Lung (tissue), 12 donors: Measurements from ENCODE around the gene ABLIM2. TPM values are rescaled to one million over a fixed set of nuclear protein-coding genes. Genes with fewer than 3 reads are reported as not detected.

Experiments used
- ATAC-seq: fragments of 200-7000 bp; cut with Tn5 transposase; one replicate; pipeline ENCODE4 v1.9.1; 2020; ENCODE audit warnings: moderate number of reproducible peaks; ENCODE audit not compliant: insufficient read depth, low FRiP score
- DNase-seq, 3 donors: peaks; one replicate each; pipeline ENCODE4 v3.0.0-alpha.2; 2013 to 2017
- H3K27ac ChIP-seq, 2 donors: one replicate each; pipeline ENCODE4 v1.5.1; 2013; ENCODE audit warnings: mild to moderate bottlenecking in 2 of 2, moderate library complexity in 2 of 2, control low read depth in 1 of 2, inconsistent platforms in 1 of 2, low read depth in 1 of 2, low read length in 1 of 2
- H3K27me3 ChIP-seq, 3 donors: one replicate each; pipeline ENCODE4 v1.5.1; 2013; ENCODE audit warnings: low read length in 2 of 3; ENCODE audit not compliant: control insufficient read depth in 3 of 3, insufficient read depth in 3 of 3
- H3K36me3 ChIP-seq, 4 donors: one replicate each; pipeline ENCODE4 v1.5.1; 2013; ENCODE audit warnings: low read length in 4 of 4, mild to moderate bottlenecking in 1 of 4, moderate library complexity in 1 of 4; ENCODE audit not compliant: control insufficient read depth in 4 of 4, insufficient read depth in 4 of 4
- H3K4me1 ChIP-seq, 5 donors: one replicate each; pipeline ENCODE4 v1.5.1; 2013; ENCODE audit warnings: low read length in 5 of 5, mild to moderate bottlenecking in 2 of 5, moderate library complexity in 1 of 5; ENCODE audit not compliant: control insufficient read depth in 5 of 5, insufficient read depth in 5 of 5
- H3K4me3 ChIP-seq: one replicate; pipeline ENCODE4 v1.5.1; 2013; ENCODE audit warnings: mild to moderate bottlenecking, control low read depth, moderate library complexity
- H3K9ac ChIP-seq, 2 donors: one replicate each; pipeline ENCODE4 v1.5.1; 2013; ENCODE audit warnings: low read length in 2 of 2, control low read depth in 1 of 2; ENCODE audit not compliant: insufficient read depth in 1 of 2
- H3K9me3 ChIP-seq, 4 donors: one replicate each; pipeline ENCODE4 v1.5.1; 2013; ENCODE audit warnings: low read length in 3 of 4, mild to moderate bottlenecking in 1 of 4, moderate library complexity in 1 of 4; ENCODE audit not compliant: control insufficient read depth in 4 of 4, insufficient read depth in 3 of 4
- CTCF ChIP-seq: IDR thresholded peaks from 2 replicates; pipeline ENCODE4 v1.5.1; 2012; ENCODE audit warnings: mild to moderate bottlenecking; ENCODE audit errors: control extremely low read depth, extremely low read depth
- WGBS, 2 donors: extraction: QIAGEN DNeasy Blood & Tissue Kit; methylation state at CpG; one replicate each; pipeline ENCODE4 v1.1.7; 2013; 5-methylcytosine and 5-hydroxymethylcytosine counted together
- polyA plus RNA-seq, 2 donors: library from polyadenylated mRNA; stranded (reverse); fragments of 200-250 nt; gene quantifications; one replicate each; pipeline ENCODE4 v1.2.1, GENCODE V29; 2013
- total RNA-seq, 2 donors: library from RNA; depleted of rRNA in 1 of 2; stranded (reverse); fragments of >200 nt in 1 of 2; gene quantifications; one replicate each; pipeline ENCODE4 v1.2.1, GENCODE V29; 2014 to 2021
- donor health status: control.
- donor health status: control.
- donor health status: Bipolar disorder and iron deficiency.
- donor health status: healthy.
- donor health status: DM: yes; HTN: yes; CAD: no.

Gene ABLIM2
- total and polyA plus RNA-seq, 4 donors = 1.7 to 10.9 (median 5.2) TPM

DNA sequence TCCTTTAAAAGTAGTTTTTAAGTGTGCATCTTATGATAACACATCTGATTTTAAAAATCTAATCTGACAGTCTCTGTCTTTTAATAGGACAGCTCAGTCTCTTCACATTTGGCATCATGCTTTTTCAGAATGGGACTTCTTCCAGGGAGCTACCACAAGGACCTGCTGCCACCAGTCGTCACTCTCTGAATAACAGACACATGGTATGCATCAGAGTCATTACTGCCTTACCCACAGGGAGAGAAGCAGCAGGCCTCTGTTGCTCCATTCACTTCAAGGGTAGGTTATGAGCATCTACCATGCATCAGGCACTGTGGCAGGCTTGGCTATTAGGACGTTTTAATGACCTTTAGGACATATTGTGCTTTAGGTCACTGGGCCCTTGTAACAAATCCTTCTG is 169.0 kb downstream of the ABLIM2 start:
- Histone ChIP-seq H3K4me3 (no peak overlapping the region), H3K36me3 (no peaks in the 10 kb centered on the region), H3K27me3 (no peaks in the 10 kb centered on the region), H3K9me3 (peaks cover 0 to 3% (median 0%) of the 10 kb centered on the region in 4 donors), H3K4me1 (peaks cover 0 to 9% (median 4%) of the 10 kb centered on the region in 5 donors), H3K27ac (no peak overlapping the region), H3K9ac (no peak overlapping the region)
- ATAC-seq (no peak), DNase-seq (no peak)
- 60 to 76% methylated on average over 2 of the region's 2 CpGs for WGBS, 2 donors
- no peak for TF ChIP-seq CTCF

DNA sequence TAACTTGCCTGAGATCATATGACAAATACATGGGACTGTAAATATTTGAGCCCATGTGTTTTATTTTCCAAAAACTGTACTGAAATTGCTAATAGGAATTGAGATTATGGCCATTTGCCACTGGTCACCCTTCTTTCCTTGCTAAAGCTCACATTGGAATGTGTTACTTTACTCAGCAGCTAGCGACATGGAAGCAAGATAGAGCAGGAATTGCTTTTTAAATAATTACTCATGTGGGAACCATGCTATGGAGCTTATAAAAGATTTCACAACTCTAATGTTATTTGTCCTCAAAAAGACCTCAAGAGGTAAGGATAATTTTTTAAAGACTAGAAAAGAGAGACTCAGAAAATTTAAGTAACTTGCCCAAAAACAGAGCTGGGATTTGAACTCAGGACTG is 170.2 kb downstream of the ABLIM2 start:
- no peak for DNase-seq
- Histone ChIP-seq H3K4me1 (peaks cover 0 to 9% (median 4%) of the 10 kb centered on the region in 5 donors), H3K27me3 (no peaks in the 10 kb centered on the region), H3K9ac (peak overlapping the region in 1 of 2 donors; percentile 0), H3K9me3 (peaks cover 0 to 3% (median 0%) of the 10 kb centered on the region in 4 donors), H3K4me3 (no peak overlapping the region), H3K27ac (no peak overlapping the region), H3K36me3 (no peaks in the 10 kb centered on the region)
- no peak for ATAC-seq
- no peak for TF ChIP-seq CTCF
- 77 to 94% methylated on average over 1 of the region's 1 CpG for WGBS, 2 donors

GRCh38 chr4:7987148-7987989 is 171.2 kb downstream of the ABLIM2 start:
- peaks cover 0 to 9% (median 4%) of the 10 kb centered on the region in 5 donors for H3K4me1 ChIP-seq
- 51 to 52% methylated on average over 10 of the region's 10 CpGs for WGBS, 2 donors
- no peaks in the 10 kb centered on the region for H3K27me3 ChIP-seq
- TF ChIP-seq CTCF = peak; percentile 76
- H3K27ac ChIP-seq = no peak overlapping the region
- no peaks in the 10 kb centered on the region for H3K36me3 ChIP-seq
- peak; percentile 74 to 79 (median 78) for DNase-seq
- H3K9me3 ChIP-seq = peaks cover 0 to 3% (median 0%) of the 10 kb centered on the region in 4 donors
- no peak overlapping the region for H3K9ac ChIP-seq
- H3K4me3 ChIP-seq = no peak overlapping the region
- peak; percentile 68 for ATAC-seq
